CD4-positive, alpha-beta T cell treated with Interleukin-10 for 1 hour (primary cell): ENCODE measurements around the gene PAK5.

Experiments used
- DNase-seq: peaks from one replicate; pipeline ENCODE4 v3.0.0-alpha.2; 2020

Gene PAK5

GRCh38 chr20:9838378-9839295 lies at the start of gene PAK5:
TSS of gene PAK5 (minus strand) at chr20:9839076. CDS start at chr20:9644328, 194,748 bp downstream.
- DNase-seq: no peak

GRCh38 chr20:9887706-9888105 lies 48.8 kb upstream of the PAK5 start:
- DNase-seq: no peak

GRCh38 chr20:9886227-9886626 lies 47.4 kb upstream of the PAK5 start:
- DNase-seq: no peak

GRCh38 chr20:9884666-9885065 lies 45.8 kb upstream of the PAK5 start:
- DNase-seq: no peak

GRCh38 chr20:9884061-9884460 lies 45.2 kb upstream of the PAK5 start:
- no peak for DNase-seq

- DNase-seq: no peak
Observed at GRCh38 chr20:9877932-9878495, 39.1 kb upstream of the PAK5 start.

GRCh38 chr20:9867196-9867980 lies 28.5 kb upstream of the PAK5 start:
- no peak for DNase-seq

GRCh38 chr20:9852566-9852965 lies 13.7 kb upstream of the PAK5 start:
- no peak for DNase-seq

- DNase-seq: no peak
Observed at GRCh38 chr20:9839626-9840025, 750 bp upstream of the PAK5 start.

- no peak for DNase-seq
Observed at GRCh38 chr20:9838035-9838377, 870 bp downstream of the PAK5 start.

GRCh38 chr20:9837634-9838033 lies 1.2 kb downstream of the PAK5 start:
- no peak for DNase-seq

- DNase-seq: no peak
Observed at GRCh38 chr20:9835302-9835701, 3.6 kb downstream of the PAK5 start.

GRCh38 chr20:9831032-9831431 lies 7.8 kb downstream of the PAK5 start:
- no peak for DNase-seq

GRCh38 chr20:9829835-9830234 lies 9.0 kb downstream of the PAK5 start:
- no peak for DNase-seq

- DNase-seq: no peak
Observed at GRCh38 chr20:9817654-9818053, 21.2 kb downstream of the PAK5 start.

- no peak for DNase-seq
Observed at GRCh38 chr20:9815632-9816031, 23.2 kb downstream of the PAK5 start.

- no peak for DNase-seq
Observed at GRCh38 chr20:9810738-9811137, 28.1 kb downstream of the PAK5 start.

GRCh38 chr20:9809271-9809670 lies 29.6 kb downstream of the PAK5 start:
- DNase-seq: no peak

- no peak for DNase-seq
Observed at GRCh38 chr20:9808166-9808565, 30.7 kb downstream of the PAK5 start.

GRCh38 chr20:9807136-9807535 lies 31.7 kb downstream of the PAK5 start:
- no peak for DNase-seq

GRCh38 chr20:9800421-9800820 lies 38.5 kb downstream of the PAK5 start:
- DNase-seq: no peak

- no peak for DNase-seq
Observed at GRCh38 chr20:9794831-9795230, 44.0 kb downstream of the PAK5 start.

GRCh38 chr20:9792674-9793073 lies 46.2 kb downstream of the PAK5 start:
- no peak for DNase-seq

GRCh38 chr20:9789131-9789530 lies 49.7 kb downstream of the PAK5 start:
- DNase-seq: no peak
